ENCODE data around the gene MSGN1.

MSGN1 gene, protein sequence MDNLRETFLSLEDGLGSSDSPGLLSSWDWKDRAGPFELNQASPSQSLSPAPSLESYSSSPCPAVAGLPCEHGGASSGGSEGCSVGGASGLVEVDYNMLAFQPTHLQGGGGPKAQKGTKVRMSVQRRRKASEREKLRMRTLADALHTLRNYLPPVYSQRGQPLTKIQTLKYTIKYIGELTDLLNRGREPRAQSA

GRCh38 chr2:17816396-17817245 lies at the start of gene MSGN1:
Gene MSGN1 (plus strand): TSS chr2:17816460. CDS start chr2:17816519, 59 bp downstream.
- TF ChIP-seq CTCF (conservative IDR thresholded peaks at IDR 0.05; ENCODE audit: low read depth, low read length) = no peak
- DNase-seq (ENCODE audit: low read depth) = no peak
- H3K4me3 ChIP-seq (ENCODE audit: low read length) = no peak within 1 kb of the TSS

DNA sequence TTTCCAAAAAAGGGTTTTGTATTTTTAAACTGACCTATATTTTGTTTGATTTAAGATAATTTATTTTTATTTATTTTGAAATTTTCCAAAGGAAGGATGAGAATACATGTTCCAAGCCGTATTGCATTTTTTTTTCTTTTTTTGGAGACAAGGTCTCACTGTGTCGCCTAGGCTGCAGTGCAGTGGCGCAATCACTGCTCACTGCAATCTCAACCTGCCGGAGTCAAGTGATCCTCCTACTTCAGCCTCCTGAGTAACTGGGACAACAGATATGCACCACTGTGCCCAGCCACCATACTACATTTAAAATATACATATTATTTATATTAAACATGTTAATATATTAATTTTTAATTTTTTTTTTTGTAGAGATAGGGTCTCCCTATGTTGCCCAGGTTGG lies 47.4 kb upstream of the MSGN1 start:
- no peak for TF ChIP-seq CTCF (conservative IDR thresholded peaks at IDR 0.05; ENCODE audit: low read depth, low read length)
- H3K4me3 ChIP-seq (ENCODE audit: low read length) = no peak overlapping the region

DNA sequence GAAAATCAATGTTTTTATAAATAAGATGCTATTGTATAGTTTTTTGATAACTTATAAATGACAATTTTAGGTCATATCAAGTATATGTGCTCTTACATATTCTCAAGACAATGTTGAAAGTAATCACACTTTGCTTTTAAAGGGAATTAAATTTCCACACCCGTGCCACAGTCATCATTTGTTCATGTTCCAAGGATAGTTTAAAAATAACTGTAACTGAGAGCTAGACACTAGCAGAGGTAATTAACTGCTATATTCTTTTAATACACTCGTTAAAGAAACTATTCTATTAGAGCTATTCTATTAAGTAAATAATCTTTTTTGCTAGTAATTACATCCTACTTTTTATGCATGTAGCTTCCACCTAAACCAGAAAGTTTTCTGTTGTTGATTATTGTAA lies 44.3 kb upstream of the MSGN1 start:
- DNase-seq (ENCODE audit: low read depth) = no peak
- no peak for TF ChIP-seq CTCF (conservative IDR thresholded peaks at IDR 0.05; ENCODE audit: low read depth, low read length)

More for the DNA sequence above, 47.4 kb upstream of the MSGN1 start:
- DNase-seq (ENCODE audit: low read depth) = no peak

GRCh38 chr2:17772532-17772931 lies 43.7 kb upstream of the MSGN1 start:
- no peak for TF ChIP-seq CTCF (conservative IDR thresholded peaks at IDR 0.05; ENCODE audit: low read depth, low read length)
- DNase-seq (ENCODE audit: low read depth) = no peak
- no peak overlapping the region for H3K4me3 ChIP-seq (ENCODE audit: low read length)

More for the DNA sequence above, 44.3 kb upstream of the MSGN1 start:
- H3K4me3 ChIP-seq (ENCODE audit: low read length) = no peak overlapping the region

GRCh38 chr2:17780546-17780945 lies 35.7 kb upstream of the MSGN1 start:
- TF ChIP-seq CTCF (conservative IDR thresholded peaks at IDR 0.05; ENCODE audit: low read depth, low read length) = no peak
- DNase-seq (ENCODE audit: low read depth) = peak; percentile 62
- H3K4me3 ChIP-seq (ENCODE audit: low read length) = no peak overlapping the region

DNA sequence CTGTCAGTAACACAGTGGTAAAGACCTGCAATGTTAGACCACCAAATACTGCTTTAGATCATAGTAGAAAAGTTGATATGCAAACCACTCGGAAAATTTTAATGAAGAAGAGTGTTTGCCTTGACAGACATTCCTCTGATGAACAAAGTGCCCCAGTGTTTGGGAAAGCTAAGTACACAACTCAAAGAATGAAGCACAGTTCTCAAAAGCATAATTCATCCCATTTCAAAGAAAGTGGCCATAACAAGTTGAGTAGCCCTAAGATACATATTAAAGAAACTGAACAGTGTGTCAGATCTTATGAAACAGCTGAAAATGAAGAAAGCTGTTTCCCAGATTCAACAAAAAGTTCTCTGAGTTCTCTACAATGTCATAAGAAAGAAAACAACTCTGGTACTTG lies 34.8 kb upstream of the MSGN1 start:
- no peak for DNase-seq (ENCODE audit: low read depth)
- TF ChIP-seq CTCF (conservative IDR thresholded peaks at IDR 0.05; ENCODE audit: low read depth, low read length) = no peak
- H3K4me3 ChIP-seq (ENCODE audit: low read length) = no peak overlapping the region

DNA sequence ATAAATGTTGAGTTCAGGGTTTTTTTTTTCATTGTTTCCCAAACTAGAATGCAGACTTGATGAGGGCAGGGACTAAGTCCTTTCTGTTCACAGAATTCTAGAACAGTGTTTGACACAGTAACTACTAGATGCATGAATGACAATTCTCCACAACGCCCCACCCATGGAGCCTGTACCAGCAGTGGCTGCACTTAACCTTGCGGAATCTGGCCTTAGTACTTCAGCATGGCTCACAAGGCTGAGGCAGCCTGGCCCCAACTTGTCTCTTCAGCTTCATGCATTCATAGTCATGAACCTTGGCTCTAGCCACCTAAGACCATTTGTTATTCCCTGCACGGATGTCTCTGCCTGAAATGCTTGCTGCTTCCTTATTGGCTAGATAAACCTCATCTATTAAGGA lies 29.5 kb upstream of the MSGN1 start:
- DNase-seq (ENCODE audit: low read depth) = no peak
- no peak for TF ChIP-seq CTCF (conservative IDR thresholded peaks at IDR 0.05; ENCODE audit: low read depth, low read length)
- no peak overlapping the region for H3K4me3 ChIP-seq (ENCODE audit: low read length)

Data from retinal pigment epithelial cell (primary cell).